HCT116 (cell line): ENCODE results near the gene GRIPAP1.

Experiments used
- FOSL1 ChIP-seq: IDR thresholded peaks from 2 replicates; pipeline ENCODE4 v1.6.1; 2012; ENCODE audit warnings: low read depth
- JUND ChIP-seq: IDR thresholded peaks from 2 replicates; pipeline ENCODE4 v1.6.1; 2012
- POLR2A ChIP-seq: IDR thresholded peaks from 2 replicates; pipeline ENCODE4 v1.7.0; 2011; ENCODE audit warnings: borderline replicate concordance; ENCODE audit not compliant: insufficient read depth, insufficient read length; ENCODE audit errors: extremely low read depth
- RAD21 ChIP-seq: IDR thresholded peaks from 2 replicates; pipeline ENCODE4 v1.6.1; 2012; ENCODE audit warnings: low read depth, mild to moderate bottlenecking
- TF ChIP-seq, protein P1 (sequence below), 3 experiments: fragments of 200-600 bp in 1 of 3; sonication (generic) in 1 of 3; IDR thresholded peaks in 2 of 3; conservative IDR thresholded peaks in 1 of 3; 2 replicates each; pipeline ENCODE4 v1.5.1; 2012 to 2017; ENCODE audit warnings: low read depth in 2 of 3, low read length in 2 of 3, antibody characterized with exemption in 1 of 3, borderline replicate concordance in 1 of 3, control low read depth in 1 of 3, mild to moderate bottlenecking in 1 of 3, mixed read lengths in 1 of 3, mixed run types in 1 of 3, moderate library complexity in 1 of 3; ENCODE audit not compliant: insufficient read depth in 1 of 3
- TF ChIP-seq, protein P2 (sequence below): IDR thresholded peaks from 2 replicates; pipeline ENCODE4 v1.6.1; 2012; ENCODE audit warnings: low read depth

- TF ChIP-seq, protein P1, sequence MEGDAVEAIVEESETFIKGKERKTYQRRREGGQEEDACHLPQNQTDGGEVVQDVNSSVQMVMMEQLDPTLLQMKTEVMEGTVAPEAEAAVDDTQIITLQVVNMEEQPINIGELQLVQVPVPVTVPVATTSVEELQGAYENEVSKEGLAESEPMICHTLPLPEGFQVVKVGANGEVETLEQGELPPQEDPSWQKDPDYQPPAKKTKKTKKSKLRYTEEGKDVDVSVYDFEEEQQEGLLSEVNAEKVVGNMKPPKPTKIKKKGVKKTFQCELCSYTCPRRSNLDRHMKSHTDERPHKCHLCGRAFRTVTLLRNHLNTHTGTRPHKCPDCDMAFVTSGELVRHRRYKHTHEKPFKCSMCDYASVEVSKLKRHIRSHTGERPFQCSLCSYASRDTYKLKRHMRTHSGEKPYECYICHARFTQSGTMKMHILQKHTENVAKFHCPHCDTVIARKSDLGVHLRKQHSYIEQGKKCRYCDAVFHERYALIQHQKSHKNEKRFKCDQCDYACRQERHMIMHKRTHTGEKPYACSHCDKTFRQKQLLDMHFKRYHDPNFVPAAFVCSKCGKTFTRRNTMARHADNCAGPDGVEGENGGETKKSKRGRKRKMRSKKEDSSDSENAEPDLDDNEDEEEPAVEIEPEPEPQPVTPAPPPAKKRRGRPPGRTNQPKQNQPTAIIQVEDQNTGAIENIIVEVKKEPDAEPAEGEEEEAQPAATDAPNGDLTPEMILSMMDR (IDR thresholded peaks at IDR 0.05 in 2 of 3, conservative IDR thresholded peaks at IDR 0.05 in 1 of 3; ENCODE audit: borderline replicate concordance in 1 of 3, insufficient read depth in 1 of 3, low read depth in 2 of 3, low read length in 2 of 3), result no peak
- TF ChIP-seq POLR2A, result no peak
- no peak for TF ChIP-seq FOSL1
- no peak for TF ChIP-seq JUND
- TF ChIP-seq, protein P2, sequence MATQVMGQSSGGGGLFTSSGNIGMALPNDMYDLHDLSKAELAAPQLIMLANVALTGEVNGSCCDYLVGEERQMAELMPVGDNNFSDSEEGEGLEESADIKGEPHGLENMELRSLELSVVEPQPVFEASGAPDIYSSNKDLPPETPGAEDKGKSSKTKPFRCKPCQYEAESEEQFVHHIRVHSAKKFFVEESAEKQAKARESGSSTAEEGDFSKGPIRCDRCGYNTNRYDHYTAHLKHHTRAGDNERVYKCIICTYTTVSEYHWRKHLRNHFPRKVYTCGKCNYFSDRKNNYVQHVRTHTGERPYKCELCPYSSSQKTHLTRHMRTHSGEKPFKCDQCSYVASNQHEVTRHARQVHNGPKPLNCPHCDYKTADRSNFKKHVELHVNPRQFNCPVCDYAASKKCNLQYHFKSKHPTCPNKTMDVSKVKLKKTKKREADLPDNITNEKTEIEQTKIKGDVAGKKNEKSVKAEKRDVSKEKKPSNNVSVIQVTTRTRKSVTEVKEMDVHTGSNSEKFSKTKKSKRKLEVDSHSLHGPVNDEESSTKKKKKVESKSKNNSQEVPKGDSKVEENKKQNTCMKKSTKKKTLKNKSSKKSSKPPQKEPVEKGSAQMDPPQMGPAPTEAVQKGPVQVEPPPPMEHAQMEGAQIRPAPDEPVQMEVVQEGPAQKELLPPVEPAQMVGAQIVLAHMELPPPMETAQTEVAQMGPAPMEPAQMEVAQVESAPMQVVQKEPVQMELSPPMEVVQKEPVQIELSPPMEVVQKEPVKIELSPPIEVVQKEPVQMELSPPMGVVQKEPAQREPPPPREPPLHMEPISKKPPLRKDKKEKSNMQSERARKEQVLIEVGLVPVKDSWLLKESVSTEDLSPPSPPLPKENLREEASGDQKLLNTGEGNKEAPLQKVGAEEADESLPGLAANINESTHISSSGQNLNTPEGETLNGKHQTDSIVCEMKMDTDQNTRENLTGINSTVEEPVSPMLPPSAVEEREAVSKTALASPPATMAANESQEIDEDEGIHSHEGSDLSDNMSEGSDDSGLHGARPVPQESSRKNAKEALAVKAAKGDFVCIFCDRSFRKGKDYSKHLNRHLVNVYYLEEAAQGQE, result no peak
- TF ChIP-seq RAD21, result no peak
Observed at GRCh38 chrX:48992341-48992740, 9.7 kb downstream of the GRIPAP1 start.
